Colon (tissue), 2 donors: Measurements from ENCODE around the gene GGTLC2.

Source experiments
- FAIRE-seq: peaks from 2 replicates; lab custom pipeline; 2012; peaks lifted over from hg19 to GRCh38; lab: Jason Lieb, UNC
- donor health status: control.
- donor health status: control.

Gene GGTLC2

DNA sequence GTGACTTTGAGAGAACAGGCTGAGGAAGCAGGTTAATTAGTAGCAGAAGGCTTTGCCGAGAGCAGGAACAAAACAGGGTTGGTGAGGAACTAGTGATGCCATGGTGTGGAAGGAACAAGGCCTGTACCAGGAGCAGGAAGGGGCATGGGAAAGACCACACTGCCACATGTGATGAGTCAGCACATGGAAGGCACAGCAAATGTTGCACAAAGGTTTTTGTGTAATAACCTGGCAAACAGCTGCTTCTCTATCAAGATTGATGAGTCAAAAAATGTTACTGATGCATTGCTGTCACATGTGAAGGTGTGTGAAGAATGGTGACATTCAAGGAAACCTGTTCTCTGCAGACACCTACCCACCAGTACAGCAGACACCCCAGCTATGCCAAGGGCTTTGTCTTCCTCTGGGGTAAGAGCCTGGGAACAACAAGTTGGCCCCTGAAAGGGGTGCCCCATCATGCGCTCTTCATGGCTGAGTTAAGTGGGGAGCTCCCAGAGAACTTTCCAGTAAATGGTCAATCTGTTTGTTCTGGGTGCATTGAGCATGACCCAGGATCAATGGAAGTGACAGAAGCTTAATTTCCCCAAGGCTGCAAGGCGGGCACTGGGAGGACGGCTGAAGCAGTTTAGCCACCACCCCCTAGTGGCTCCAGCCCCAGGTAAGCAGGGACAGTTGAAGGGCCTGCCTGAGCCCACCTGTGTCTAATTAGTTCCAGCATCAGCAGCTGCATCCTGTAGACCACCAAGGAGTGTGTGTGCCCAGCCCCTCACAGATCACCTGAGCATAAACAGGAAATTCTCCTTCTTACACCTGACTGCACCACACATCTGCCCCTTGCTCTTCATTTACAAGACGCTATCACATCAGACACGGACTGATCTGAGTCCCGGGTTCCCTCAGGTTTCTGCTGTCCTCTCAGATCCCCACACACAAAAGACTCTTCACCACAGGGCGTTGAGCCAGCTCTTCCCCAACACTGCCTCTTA, 47.6 kb downstream of the GGTLC2 start:
- FAIRE-seq = no peak

- FAIRE-seq = no peak
Observed at GRCh38 chr22:22692707-22693530, 48.5 kb downstream of the GGTLC2 start.

- no peak for FAIRE-seq
Observed at GRCh38 chr22:22693531-22693884, 49.1 kb downstream of the GGTLC2 start.

DNA sequence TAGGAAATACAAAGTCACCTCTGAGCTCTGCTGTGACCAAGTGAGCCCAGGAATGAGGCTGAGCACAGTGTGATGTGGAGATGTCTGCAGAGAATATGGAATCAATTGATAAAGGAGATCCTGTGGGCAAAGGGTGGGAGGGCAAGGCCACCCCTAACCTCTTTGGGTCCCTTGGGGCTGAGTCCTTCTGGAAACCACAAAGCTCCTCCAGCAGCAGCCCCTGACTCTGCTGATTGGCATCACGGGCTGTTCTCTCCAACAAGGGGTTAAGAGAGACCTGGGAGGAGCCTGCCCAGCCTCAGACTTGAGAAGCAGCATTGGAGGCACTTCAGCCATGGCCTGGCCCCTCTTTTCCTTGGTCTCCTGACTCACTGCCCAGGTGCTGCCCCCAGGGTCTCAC, 49.7 kb downstream of the GGTLC2 start:
- FAIRE-seq = no peak

DNA sequence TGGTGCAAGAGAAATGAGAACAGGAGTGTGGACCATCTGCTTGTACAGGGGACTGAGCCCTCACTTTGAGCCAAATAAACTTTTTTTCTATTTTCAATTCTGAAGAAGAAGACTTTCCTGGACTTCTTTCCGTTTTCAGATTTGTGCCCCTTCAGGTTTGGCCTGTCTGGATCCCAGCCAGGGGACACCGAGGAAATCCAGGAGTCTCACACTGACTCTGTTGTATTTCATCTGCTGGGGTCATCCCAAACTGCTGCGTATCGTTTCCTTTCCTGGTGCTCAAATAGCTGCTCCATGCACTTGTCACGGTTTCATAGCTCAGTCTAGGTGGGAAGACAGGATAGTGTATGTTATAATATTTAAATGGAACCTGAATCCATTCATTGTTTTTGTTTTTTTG, 51.7 kb downstream of the GGTLC2 start:
- no peak for FAIRE-seq
